HEK293 (cell line): ENCODE data around the gene DPF3.
A peak's percentile ranks its signal among the peaks of the same experiment; 100 is the strongest.

Experiments
- BCL11B ChIP-seq: fragments of 450-650 bp; formaldehyde crosslinking; IDR thresholded peaks from 2 replicates; pipeline ENCODE4 v1.5.1; 2016; ENCODE audit warnings: low read depth, missing biosample characterization, missing genetic modification characterization
- HIC1 ChIP-seq: fragments of 450-650 bp; formaldehyde crosslinking; IDR thresholded peaks from 2 replicates; pipeline ENCODE4 v1.5.1; 2016; ENCODE audit warnings: missing biosample characterization, missing genetic modification characterization
- HOXD13 ChIP-seq: sonication (generic); formaldehyde crosslinking; IDR thresholded peaks from 2 replicates; pipeline ENCODE4 v1.8.0; 2022; ENCODE audit warnings: missing genetic modification reagents, borderline replicate concordance
- INSM2 ChIP-seq: fragments of 450-650 bp; formaldehyde crosslinking; IDR thresholded peaks from 2 replicates; pipeline ENCODE4 v1.5.1; 2016; ENCODE audit warnings: missing biosample characterization, missing genetic modification characterization
- REPIN1 ChIP-seq: fragments of 450-650 bp; formaldehyde crosslinking; IDR thresholded peaks from 2 replicates; pipeline ENCODE4 v1.5.1; 2017; ENCODE audit warnings: missing biosample characterization, missing genetic modification characterization, low read depth
- SP3 ChIP-seq: fragments of 450-650 bp; formaldehyde crosslinking; IDR thresholded peaks from 2 replicates; pipeline ENCODE4 v1.5.1; 2016; ENCODE audit warnings: missing biosample characterization, missing genetic modification characterization
- SP7 ChIP-seq: fragments of 450-650 bp; formaldehyde crosslinking; IDR thresholded peaks from 2 replicates; pipeline ENCODE4 v1.5.1; 2016; ENCODE audit warnings: missing biosample characterization, missing genetic modification characterization
- WT1 ChIP-seq: fragments of 450-650 bp; formaldehyde crosslinking; IDR thresholded peaks from 2 replicates; pipeline ENCODE4 v1.5.1; 2016; ENCODE audit warnings: missing biosample characterization, missing genetic modification characterization
- ZBTB20 ChIP-seq: fragments of 450-650 bp; formaldehyde crosslinking; IDR thresholded peaks from 2 replicates; pipeline ENCODE4 v1.5.1; 2016; ENCODE audit warnings: missing biosample characterization, missing genetic modification characterization
- ZBTB8A ChIP-seq: fragments of 450-650 bp; formaldehyde crosslinking; IDR thresholded peaks from 2 replicates; pipeline ENCODE4 v1.5.1; 2016; ENCODE audit warnings: missing biosample characterization, missing genetic modification characterization
- ZNF148 ChIP-seq: fragments of 450-650 bp; formaldehyde crosslinking; IDR thresholded peaks from 2 replicates; pipeline ENCODE4 v1.5.0; 2017; ENCODE audit warnings: missing biosample characterization, missing genetic modification characterization, borderline replicate concordance
- ZNF155 ChIP-seq: fragments of 450-650 bp; formaldehyde crosslinking; IDR thresholded peaks from 2 replicates; pipeline ENCODE4 v1.5.1; 2016; ENCODE audit warnings: missing biosample characterization, missing genetic modification characterization
- ZNF169 ChIP-seq: fragments of 450-650 bp; formaldehyde crosslinking; IDR thresholded peaks from 2 replicates; pipeline ENCODE4 v1.5.1; 2016; ENCODE audit warnings: missing biosample characterization, missing genetic modification characterization
- ZNF202 ChIP-seq: fragments of 450-650 bp; formaldehyde crosslinking; IDR thresholded peaks from 2 replicates; pipeline ENCODE4 v1.5.1; 2016; ENCODE audit warnings: missing biosample characterization, missing genetic modification characterization, borderline replicate concordance
- ZNF37A ChIP-seq: fragments of 450-650 bp; IDR thresholded peaks from 2 replicates; pipeline ENCODE4 v1.5.1; 2018; ENCODE audit warnings: missing biosample characterization, missing genetic modification characterization
- ZNF404 ChIP-seq: fragments of 450-650 bp; formaldehyde crosslinking; IDR thresholded peaks from 2 replicates; pipeline ENCODE4 v1.5.1; 2017; ENCODE audit warnings: missing biosample characterization, missing genetic modification characterization
- ZNF549 ChIP-seq: fragments of 450-650 bp; IDR thresholded peaks from 2 replicates; pipeline ENCODE4 v1.5.1; 2018; ENCODE audit warnings: missing biosample characterization, missing genetic modification characterization, mild to moderate bottlenecking, inconsistent platforms, moderate library complexity
- ZNF561 ChIP-seq: fragments of 450-650 bp; IDR thresholded peaks from 2 replicates; pipeline ENCODE4 v1.5.1; 2018; ENCODE audit warnings: missing biosample characterization, missing genetic modification characterization, borderline replicate concordance
- ZNF580 ChIP-seq: fragments of 450-650 bp; formaldehyde crosslinking; IDR thresholded peaks from 2 replicates; pipeline ENCODE4 v1.5.1; 2016; ENCODE audit warnings: missing biosample characterization, missing genetic modification characterization
- ZNF626 ChIP-seq: fragments of 450-650 bp; sonication (Bioruptor Pico); formaldehyde crosslinking; IDR thresholded peaks from 2 replicates; pipeline ENCODE4 v1.5.1; 2018; ENCODE audit warnings: missing biosample characterization, missing genetic modification characterization, inconsistent platforms
- ZNF707 ChIP-seq: fragments of 450-650 bp; formaldehyde crosslinking; IDR thresholded peaks from 2 replicates; pipeline ENCODE4 v1.5.1; 2016; ENCODE audit warnings: missing biosample characterization, missing genetic modification characterization
- ZNF792 ChIP-seq: fragments of 450-650 bp; formaldehyde crosslinking; IDR thresholded peaks from 2 replicates; pipeline ENCODE4 v1.5.1; 2016; ENCODE audit warnings: missing biosample characterization, missing genetic modification characterization
- ZNF837 ChIP-seq: fragments of 450-650 bp; formaldehyde crosslinking; IDR thresholded peaks from 2 replicates; pipeline ENCODE4 v1.5.1; 2016; ENCODE audit warnings: missing biosample characterization, missing genetic modification characterization
- ZXDB ChIP-seq: fragments of 450-650 bp; formaldehyde crosslinking; IDR thresholded peaks from 2 replicates; pipeline ENCODE4 v1.5.1; 2016; ENCODE audit warnings: missing biosample characterization, missing genetic modification characterization
- TF ChIP-seq, protein P1 (sequence below): fragments of 450-650 bp; formaldehyde crosslinking; IDR thresholded peaks from 2 replicates; pipeline ENCODE4 v1.5.1; 2016; ENCODE audit warnings: missing biosample characterization, missing genetic modification characterization, borderline replicate concordance
- TF ChIP-seq, protein P2 (sequence below): fragments of 450-650 bp; formaldehyde crosslinking; IDR thresholded peaks from 2 replicates; pipeline ENCODE4 v1.5.1; 2016; ENCODE audit warnings: missing biosample characterization, missing genetic modification characterization

Gene DPF3

DNA sequence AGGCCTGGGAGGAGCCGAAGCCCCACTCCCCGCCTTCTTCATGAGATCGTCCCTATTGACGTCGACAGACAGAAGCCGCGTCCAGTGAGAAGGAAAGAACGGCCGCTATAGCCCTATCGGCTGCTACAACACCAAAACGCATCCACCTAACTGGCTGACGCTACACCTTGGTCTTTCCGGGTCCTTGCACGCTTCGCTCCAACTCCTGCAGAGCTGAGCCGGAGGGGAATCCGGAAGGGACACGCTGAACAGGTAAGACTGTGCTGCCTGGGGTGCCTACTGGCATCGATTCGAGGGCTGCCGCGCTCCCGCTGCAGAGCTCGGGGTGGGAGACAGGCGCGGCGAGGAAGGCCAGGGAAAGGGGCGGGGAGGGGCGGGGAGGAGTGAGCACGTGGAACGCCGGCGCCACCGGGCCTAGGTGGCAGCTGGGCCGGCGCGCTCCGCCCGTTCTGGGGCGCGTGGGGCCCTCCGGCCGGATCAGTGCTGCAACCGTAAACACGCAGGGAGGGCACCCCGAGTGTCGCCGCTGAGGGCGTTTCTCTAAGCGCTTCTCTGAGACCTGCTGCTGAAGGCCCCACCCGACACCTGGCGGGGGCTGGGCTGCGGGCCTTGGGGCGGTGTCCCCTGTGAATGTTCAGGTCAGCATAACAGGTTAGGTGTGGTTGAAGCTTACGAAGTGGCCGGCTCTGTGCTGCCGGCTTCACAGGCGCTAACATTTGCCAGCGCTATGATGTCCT is 32.6 kb upstream of the DPF3 start, which contains the start of gene DCAF4 (continued):
- TF ChIP-seq, protein P1, sequence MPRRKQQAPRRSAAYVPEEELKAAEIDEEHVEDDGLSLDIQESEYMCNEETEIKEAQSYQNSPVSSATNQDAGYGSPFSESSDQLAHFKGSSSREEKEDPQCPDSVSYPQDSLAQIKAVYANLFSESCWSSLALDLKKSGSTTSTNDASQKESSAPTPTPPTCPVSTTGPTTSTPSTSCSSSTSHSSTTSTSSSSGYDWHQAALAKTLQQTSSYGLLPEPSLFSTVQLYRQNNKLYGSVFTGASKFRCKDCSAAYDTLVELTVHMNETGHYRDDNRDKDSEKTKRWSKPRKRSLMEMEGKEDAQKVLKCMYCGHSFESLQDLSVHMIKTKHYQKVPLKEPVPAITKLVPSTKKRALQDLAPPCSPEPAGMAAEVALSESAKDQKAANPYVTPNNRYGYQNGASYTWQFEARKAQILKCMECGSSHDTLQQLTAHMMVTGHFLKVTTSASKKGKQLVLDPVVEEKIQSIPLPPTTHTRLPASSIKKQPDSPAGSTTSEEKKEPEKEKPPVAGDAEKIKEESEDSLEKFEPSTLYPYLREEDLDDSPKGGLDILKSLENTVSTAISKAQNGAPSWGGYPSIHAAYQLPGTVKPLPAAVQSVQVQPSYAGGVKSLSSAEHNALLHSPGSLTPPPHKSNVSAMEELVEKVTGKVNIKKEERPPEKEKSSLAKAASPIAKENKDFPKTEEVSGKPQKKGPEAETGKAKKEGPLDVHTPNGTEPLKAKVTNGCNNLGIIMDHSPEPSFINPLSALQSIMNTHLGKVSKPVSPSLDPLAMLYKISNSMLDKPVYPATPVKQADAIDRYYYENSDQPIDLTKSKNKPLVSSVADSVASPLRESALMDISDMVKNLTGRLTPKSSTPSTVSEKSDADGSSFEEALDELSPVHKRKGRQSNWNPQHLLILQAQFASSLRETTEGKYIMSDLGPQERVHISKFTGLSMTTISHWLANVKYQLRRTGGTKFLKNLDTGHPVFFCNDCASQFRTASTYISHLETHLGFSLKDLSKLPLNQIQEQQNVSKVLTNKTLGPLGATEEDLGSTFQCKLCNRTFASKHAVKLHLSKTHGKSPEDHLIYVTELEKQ (tag by site-specific recombination), result no peak
- TF ChIP-seq SP3, result peak; percentile 84
- TF ChIP-seq INSM2 (tag by site-specific recombination), result no peak
- no peak for TF ChIP-seq ZNF707
- no peak for TF ChIP-seq REPIN1 (tag by site-specific recombination)
- peak; percentile 88 for TF ChIP-seq ZBTB8A (tag by site-specific recombination)
- no peak for TF ChIP-seq ZNF792 (tag by site-specific recombination)
- no peak for TF ChIP-seq ZNF37A (tag by site-specific recombination)
- TF ChIP-seq ZNF155 (tag by site-specific recombination), result no peak
- peak; percentile 32; the same call in 1 of the 2 replicates for TF ChIP-seq WT1
- TF ChIP-seq ZNF837, result no peak
- peak; percentile 63; the same call in 1 of the 2 replicates for TF ChIP-seq ZXDB (tag by site-specific recombination)
- peak; percentile 72 for TF ChIP-seq ZBTB20 (tag by site-specific recombination)
- TF ChIP-seq SP7 (tag by site-specific recombination), result peak; percentile 11; the same call in 1 of the 2 replicates
- TF ChIP-seq ZNF561 (tag by site-specific recombination), result peak; percentile 39; the same call in 1 of the 2 replicates
- TF ChIP-seq HOXD13 (CRISPR knock-in tag), result no peak
- no peak; the same call in 1 of the 2 replicates for TF ChIP-seq HIC1 (tag by site-specific recombination)
- TF ChIP-seq, protein P2, sequence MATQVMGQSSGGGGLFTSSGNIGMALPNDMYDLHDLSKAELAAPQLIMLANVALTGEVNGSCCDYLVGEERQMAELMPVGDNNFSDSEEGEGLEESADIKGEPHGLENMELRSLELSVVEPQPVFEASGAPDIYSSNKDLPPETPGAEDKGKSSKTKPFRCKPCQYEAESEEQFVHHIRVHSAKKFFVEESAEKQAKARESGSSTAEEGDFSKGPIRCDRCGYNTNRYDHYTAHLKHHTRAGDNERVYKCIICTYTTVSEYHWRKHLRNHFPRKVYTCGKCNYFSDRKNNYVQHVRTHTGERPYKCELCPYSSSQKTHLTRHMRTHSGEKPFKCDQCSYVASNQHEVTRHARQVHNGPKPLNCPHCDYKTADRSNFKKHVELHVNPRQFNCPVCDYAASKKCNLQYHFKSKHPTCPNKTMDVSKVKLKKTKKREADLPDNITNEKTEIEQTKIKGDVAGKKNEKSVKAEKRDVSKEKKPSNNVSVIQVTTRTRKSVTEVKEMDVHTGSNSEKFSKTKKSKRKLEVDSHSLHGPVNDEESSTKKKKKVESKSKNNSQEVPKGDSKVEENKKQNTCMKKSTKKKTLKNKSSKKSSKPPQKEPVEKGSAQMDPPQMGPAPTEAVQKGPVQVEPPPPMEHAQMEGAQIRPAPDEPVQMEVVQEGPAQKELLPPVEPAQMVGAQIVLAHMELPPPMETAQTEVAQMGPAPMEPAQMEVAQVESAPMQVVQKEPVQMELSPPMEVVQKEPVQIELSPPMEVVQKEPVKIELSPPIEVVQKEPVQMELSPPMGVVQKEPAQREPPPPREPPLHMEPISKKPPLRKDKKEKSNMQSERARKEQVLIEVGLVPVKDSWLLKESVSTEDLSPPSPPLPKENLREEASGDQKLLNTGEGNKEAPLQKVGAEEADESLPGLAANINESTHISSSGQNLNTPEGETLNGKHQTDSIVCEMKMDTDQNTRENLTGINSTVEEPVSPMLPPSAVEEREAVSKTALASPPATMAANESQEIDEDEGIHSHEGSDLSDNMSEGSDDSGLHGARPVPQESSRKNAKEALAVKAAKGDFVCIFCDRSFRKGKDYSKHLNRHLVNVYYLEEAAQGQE (tag by site-specific recombination), result no peak
- TF ChIP-seq ZNF404 (tag by site-specific recombination), result no peak
- TF ChIP-seq ZNF580 (tag by site-specific recombination), result no peak
- TF ChIP-seq ZNF549 (tag by site-specific recombination), result no peak
- TF ChIP-seq ZNF148, result no peak
- TF ChIP-seq ZNF202 (tag by site-specific recombination), result no peak
- TF ChIP-seq ZNF169 (tag by site-specific recombination), result no peak
- no peak for TF ChIP-seq ZNF626 (tag by site-specific recombination)
- no peak for TF ChIP-seq BCL11B (tag by site-specific recombination)
